H1 (cell line): ENCODE measurements around the gene DDX23. TPM values are rescaled to one million over a fixed set of nuclear protein-coding genes. Genes with fewer than 3 reads are reported as not detected.

ENCODE experiments used
- CTCF ChIA-PET: fragments of 300-600 bp; sonication (Branson Sonifier 250); formaldehyde crosslinking; loops from one replicate; lab custom pipeline; 2021; ENCODE audit not compliant: partially characterized antibody; lab: Charles Lee
- POLR2A ChIA-PET: fragments of 300-600 bp; sonication (Branson Sonifier 250); formaldehyde crosslinking; loops from one replicate; lab custom pipeline; 2021; ENCODE audit warnings: inconsistent platforms; ENCODE audit not compliant: partially characterized antibody; lab: Charles Lee
- DNase-seq, 2 experiments: peaks; one replicate each; pipeline versions ENCODE4 v3.0.0 to v3.0.0-alpha.2; 2010 to 2022; ENCODE audit warnings: low spot score in 2 of 2, low read depth in 1 of 2, mixed read lengths in 1 of 2
- FAIRE-seq: peaks from 2 replicates; lab custom pipeline; 2011; peaks lifted over from hg19 to GRCh38; lab: Jason Lieb, UNC
- H2AFZ ChIP-seq: 2 replicates; pipeline ENCODE4 v1.8.1; 2012; ENCODE audit warnings: low read length, inconsistent platforms
- H2AK5ac ChIP-seq: 2 replicates; pipeline ENCODE4 v1.6.1; 2013; ENCODE audit warnings: low read depth, low read length
- H2BK120ac ChIP-seq: replicated peaks from 2 replicates; pipeline ENCODE3; 2013; ENCODE audit warnings: low read depth, low read length, inconsistent platforms
- H2BK12ac ChIP-seq: 2 replicates; pipeline ENCODE4 v1.6.1; 2013; ENCODE audit warnings: low read depth, low read length
- H2BK15ac ChIP-seq: 2 replicates; pipeline ENCODE4 v1.6.1; 2013; ENCODE audit warnings: low read length
- H2BK20ac ChIP-seq: 2 replicates; pipeline ENCODE4 v1.6.1; 2013; ENCODE audit warnings: low read length
- H2BK5ac ChIP-seq: 2 replicates; pipeline ENCODE4 v1.6.1; 2013; ENCODE audit warnings: low read depth, low read length
- H3K14ac ChIP-seq: 2 replicates; pipeline ENCODE4 v1.6.1; 2013; ENCODE audit warnings: inconsistent platforms; ENCODE audit not compliant: insufficient read length
- H3K18ac ChIP-seq: 2 replicates; pipeline ENCODE4 v1.6.1; 2013; ENCODE audit warnings: low read length; ENCODE audit errors: extremely low read depth
- H3K23ac ChIP-seq: 2 replicates; pipeline ENCODE4 v1.6.1; 2013; ENCODE audit warnings: inconsistent platforms; ENCODE audit not compliant: insufficient read length
- H3K23me2 ChIP-seq: 2 replicates; pipeline ENCODE4 v1.6.1; 2013; ENCODE audit warnings: low read depth, low read length
- H3K27ac ChIP-seq: 2 replicates; pipeline ENCODE4 v1.6.1; 2011; ENCODE audit warnings: low read depth, low read length, inconsistent platforms
- H3K27me3 ChIP-seq, 4 experiments: replicated peaks in 1 of 4; 1 replicate in 1 of 4; 2 replicates in 3 of 4; pipeline versions ENCODE4 v1.6.1 to v1.8.1; 2011 to 2013; ENCODE audit warnings: low read length in 3 of 4, mild to moderate bottlenecking in 3 of 4, inconsistent platforms in 2 of 4, mixed read lengths in 2 of 4, moderate library complexity in 1 of 4; ENCODE audit not compliant: control insufficient read depth in 3 of 4, insufficient read depth in 3 of 4; ENCODE audit errors: extremely low read depth in 1 of 4
- H3K36me3 ChIP-seq, 4 experiments: 2 replicates each; pipeline versions ENCODE4 v1.6.1 to v1.8.1; 2011 to 2013; ENCODE audit warnings: mild to moderate bottlenecking in 4 of 4, low read length in 3 of 4, moderate library complexity in 2 of 4, control low read depth in 1 of 4, inconsistent platforms in 1 of 4; ENCODE audit not compliant: insufficient read depth in 4 of 4, control insufficient read depth in 2 of 4
- H3K4ac ChIP-seq: replicated peaks from 2 replicates; pipeline ENCODE3; 2013; ENCODE audit warnings: low read length, low read depth, mixed read lengths, inconsistent platforms; ENCODE audit not compliant: insufficient read length
- H3K4me1 ChIP-seq, 4 experiments: replicated peaks in 1 of 4; 1 replicate in 1 of 4; 2 replicates in 3 of 4; pipeline versions ENCODE4 v1.6.1 to v1.8.1; 2011 to 2013; ENCODE audit warnings: low read length in 3 of 4, inconsistent platforms in 2 of 4, mixed read lengths in 1 of 4; ENCODE audit not compliant: insufficient read depth in 4 of 4, control insufficient read depth in 3 of 4
- H3K4me2 ChIP-seq, 2 experiments: 2 replicates each; pipeline versions ENCODE4 v1.6.1 to v1.8.1; 2011 to 2013; ENCODE audit warnings: low read depth in 2 of 2, low read length in 2 of 2, control low read depth in 1 of 2, inconsistent platforms in 1 of 2, mild to moderate bottlenecking in 1 of 2; ENCODE audit not compliant: insufficient read depth in 1 of 2
- H3K4me3 ChIP-seq, 4 experiments: fragments of 200-600, 300-600 bp in 1 of 4; sonication (generic), shearing (Covaris generic), sonication (Bioruptor Twin) in 1 of 4; 2 replicates each; pipeline versions ENCODE4 v1.5.1 to v1.8.1; 2011 to 2016; ENCODE audit warnings: low read length in 4 of 4, low read depth in 3 of 4, control low read depth in 2 of 4, inconsistent platforms in 2 of 4, mild to moderate bottlenecking in 2 of 4, mixed read lengths in 1 of 4, moderate library complexity in 1 of 4; ENCODE audit not compliant: insufficient read depth in 2 of 4; ENCODE audit errors: extremely low read depth in 1 of 4
- H3K56ac ChIP-seq: replicated peaks from 2 replicates; pipeline ENCODE3; 2013; ENCODE audit warnings: low read depth, mild to moderate bottlenecking, mixed read lengths, low read length, inconsistent platforms; ENCODE audit not compliant: insufficient read length
- H3K79me1 ChIP-seq: 2 replicates; pipeline ENCODE4 v1.6.1; 2013; ENCODE audit warnings: low read depth, low read length, control low read depth
- H3K79me2 ChIP-seq, 2 experiments: 2 replicates each; pipeline versions ENCODE4 v1.6.1 to v1.8.1; 2012 to 2013; ENCODE audit warnings: low read length in 2 of 2, mild to moderate bottlenecking in 2 of 2, inconsistent platforms in 1 of 2; ENCODE audit not compliant: insufficient read depth in 2 of 2, control insufficient read depth in 1 of 2
- H3K9ac ChIP-seq, 4 experiments: replicated peaks in 1 of 4; 1 replicate in 1 of 4; 2 replicates in 3 of 4; pipeline versions ENCODE4 v1.6.1 to v1.8.1; 2011 to 2013; ENCODE audit warnings: low read depth in 3 of 4, low read length in 3 of 4, control low read depth in 2 of 4, mild to moderate bottlenecking in 2 of 4, moderate library complexity in 2 of 4, inconsistent platforms in 1 of 4; ENCODE audit errors: extremely low read depth in 1 of 4
- H3K9me3 ChIP-seq, 2 experiments: 2 replicates each; pipeline versions ENCODE4 v1.6.1 to v1.8.1; 2012 to 2013; ENCODE audit warnings: mild to moderate bottlenecking in 2 of 2, moderate library complexity in 2 of 2, control low read depth in 1 of 2, inconsistent platforms in 1 of 2, low read depth in 1 of 2, low read length in 1 of 2, mixed read lengths in 1 of 2; ENCODE audit not compliant: insufficient read depth in 2 of 2
- H4K20me1 ChIP-seq, 2 experiments: replicated peaks in 1 of 2; 2 replicates each; pipeline versions ENCODE3 to v1.8.1; 2011 to 2013; ENCODE audit warnings: inconsistent platforms in 2 of 2, low read length in 2 of 2, mild to moderate bottlenecking in 1 of 2; ENCODE audit not compliant: insufficient read depth in 2 of 2, control insufficient read depth in 1 of 2
- H4K5ac ChIP-seq: 2 replicates; pipeline ENCODE4 v1.6.1; 2013; ENCODE audit warnings: low read length, low read depth, mixed read lengths, inconsistent platforms; ENCODE audit not compliant: insufficient read length
- H4K8ac ChIP-seq: 2 replicates; pipeline ENCODE4 v1.8.0; 2013; ENCODE audit warnings: mild to moderate bottlenecking, moderate library complexity, low read length, inconsistent platforms; ENCODE audit not compliant: insufficient read depth; ENCODE audit errors: extremely low read depth
- H4K91ac ChIP-seq: replicated peaks from 2 replicates; pipeline ENCODE3; 2013; ENCODE audit warnings: low read length, mixed read lengths, inconsistent platforms; ENCODE audit not compliant: insufficient read length
- POLR2A ChIP-seq, 2 experiments: IDR thresholded peaks; 1 replicate in 1 of 2; 2 replicates in 1 of 2; pipeline ENCODE4 v1.6.1; 2011; ENCODE audit warnings: low read depth in 2 of 2, low read length in 2 of 2, mild to moderate bottlenecking in 2 of 2; ENCODE audit errors: control extremely low read depth in 1 of 2
- SP2 ChIP-seq: IDR thresholded peaks from 2 replicates; pipeline ENCODE4 v1.6.1; 2012; ENCODE audit warnings: mild to moderate bottlenecking, low read length, inconsistent platforms
- SP4 ChIP-seq: IDR thresholded peaks from 2 replicates; pipeline ENCODE4 v1.6.1; 2012; ENCODE audit warnings: low read length, inconsistent platforms
- TCF12 ChIP-seq: IDR thresholded peaks from 2 replicates; pipeline ENCODE4 v1.6.1; 2011; ENCODE audit warnings: low read depth, mild to moderate bottlenecking, low read length
- WGBS, 2 experiments: shearing (Covaris generic) in 1 of 2; methylation state at CpG; one replicate each; pipeline versions ENCODE4 v1.1.6 to v1.1.7; 2013 to 2015; ENCODE audit warnings: low lambda C conversion rate in 2 of 2, mixed read lengths in 2 of 2, inconsistent platforms in 1 of 2, low coverage in 1 of 2, missing lambda C conversion rate in 1 of 2; ENCODE audit not compliant: insufficient replicate concordance in 2 of 2, insufficient coverage in 1 of 2, insufficient read length in 1 of 2; ENCODE audit errors: extremely low coverage in 1 of 2, missing lambda C conversion rate in 1 of 2; 5-methylcytosine and 5-hydroxymethylcytosine counted together
- polyA plus RNA-seq, 7 experiments: library from polyadenylated mRNA; depleted of rRNA in 3 of 7; stranded (reverse) in 5 of 7; unstranded in 2 of 7; fragments of >200 nt in 5 of 7; fragments of 200-250 nt in 2 of 7; gene quantifications; 1 replicate in 5 of 7; 2 replicates in 1 of 7; 4 replicates in 1 of 7; pipeline versions ENCODE4 v1.2.1 to v1.2.3, GENCODE V29; 2011 to 2013; ENCODE audit warnings: missing spikeins in 2 of 7, mixed read lengths in 2 of 7
- total RNA-seq: library from RNA; stranded (reverse); fragmentation: NEBNext Ultra II Directional; extraction: Animal tissue kit (Norgen Biotek cat#: 25700); gene quantifications from 2 replicates; pipeline ENCODE4 v1.2.1, GENCODE V29; 2021
- TF ChIP-seq, protein P1 (sequence below): IDR thresholded peaks from 2 replicates; pipeline ENCODE4 v1.6.1; 2012; ENCODE audit warnings: inconsistent platforms

The DDX23 gene
- total and polyA plus RNA-seq, 2 of the 8 experiments (the other 6 are each of a cell fraction or from before 2014, with no cell fraction given): 43.5 to 107 TPM

- CTCF ChIA-PET: interaction anchor here (0.8 to 10.1 kb wide), 7 partner anchors 8 to 160 kb away, joined by 3 to 121 read pairs (median 4); partner anchors contain the start of gene CACNB3
- DNase-seq: no peak
- no peak overlapping the region for H3K18ac ChIP-seq
- no peak overlapping the region for H2BK12ac ChIP-seq
- H4K20me1 ChIP-seq: peaks cover 5 to 15% of the 10 kb centered on the region in 2 experiments
- no peak overlapping the region for H4K91ac ChIP-seq
- H3K27ac ChIP-seq: no peak overlapping the region
- no peak overlapping the region for H3K4me3 ChIP-seq
- H3K27me3 ChIP-seq: no peaks in the 10 kb centered on the region
- H3K4me2 ChIP-seq: no peak overlapping the region
- FAIRE-seq: no peak
- no peaks in the 10 kb centered on the region for H3K9me3 ChIP-seq
- no peak overlapping the region for H2BK20ac ChIP-seq
- H3K36me3 ChIP-seq: peaks cover 40 to 66% (median 56%) of the 10 kb centered on the region in 4 experiments
- H2AK5ac ChIP-seq: no peak overlapping the region
- WGBS, 2 experiments: 93% methylated on average over 15 of the region's 16 CpGs; no CpG with 5 or more reads in 1 of the 2 experiments
- no peak overlapping the region for H4K8ac ChIP-seq
- no peak overlapping the region for H3K14ac ChIP-seq
- H2AFZ ChIP-seq: no peak overlapping the region
- H3K23me2 ChIP-seq: peaks cover 3% of the 10 kb centered on the region; the same call in 1 of the 2 replicates
- peaks cover 0 to 2% (median 0%) of the 10 kb centered on the region in 4 experiments; a peak in 1 of 7 replicates for H3K4me1 ChIP-seq
- TF ChIP-seq, protein P1, sequence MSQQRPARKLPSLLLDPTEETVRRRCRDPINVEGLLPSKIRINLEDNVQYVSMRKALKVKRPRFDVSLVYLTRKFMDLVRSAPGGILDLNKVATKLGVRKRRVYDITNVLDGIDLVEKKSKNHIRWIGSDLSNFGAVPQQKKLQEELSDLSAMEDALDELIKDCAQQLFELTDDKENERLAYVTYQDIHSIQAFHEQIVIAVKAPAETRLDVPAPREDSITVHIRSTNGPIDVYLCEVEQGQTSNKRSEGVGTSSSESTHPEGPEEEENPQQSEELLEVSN: no peak
- TF ChIP-seq POLR2A (IDR thresholded peaks at IDR 0.05; ENCODE audit: control extremely low read depth in 1 of 2, low read depth in 2 of 2, low read length in 2 of 2) (no peak; a peak in 1 of 3 replicates), TCF12 (no peak), SP2 (no peak), SP4 (no peak)
- TF ChIP-seq, all 59 proteins: peak for 0
- Histone ChIP-seq H4K5ac (no peak overlapping the region), H3K79me2 (no peaks in the 10 kb centered on the region), H2BK120ac (no peak overlapping the region), H3K4ac (no peak overlapping the region), H3K79me1 (no peaks in the 10 kb centered on the region), H3K23ac (no peak overlapping the region), H2BK5ac (no peak overlapping the region; the same call in 1 of the 2 replicates), H3K9ac (no peak overlapping the region), H3K56ac (no peak overlapping the region), H2BK15ac (no peak overlapping the region)
- POLR2A ChIA-PET: interaction anchor here (0.7 to 8.3 kb wide), 10 partner anchors 9 to 191 kb away, joined by 3 to 48 read pairs (median 4); partner anchors contain the start of genes DDX23 and RND1
Measured at GRCh38 chr12:48828841-48829575, 23.0 kb downstream of the DDX23 start.
